C4-2B (cell line): ENCODE results near the gene RNF167.

Experiments
- H3K27ac ChIP-seq: fragments of 450-650 bp; 2 replicates; pipeline ENCODE4 v1.5.1; 2017
- ZFX ChIP-seq: fragments of 450-650 bp; IDR thresholded peaks from 2 replicates; pipeline ENCODE4 v1.6.1; 2017
- TF ChIP-seq, protein P1 (sequence below): fragments of 450-650 bp; conservative IDR thresholded peaks from 2 replicates; pipeline ENCODE4 v1.5.1; 2017; ENCODE audit warnings: mild to moderate bottlenecking

The RNF167 gene

DNA sequence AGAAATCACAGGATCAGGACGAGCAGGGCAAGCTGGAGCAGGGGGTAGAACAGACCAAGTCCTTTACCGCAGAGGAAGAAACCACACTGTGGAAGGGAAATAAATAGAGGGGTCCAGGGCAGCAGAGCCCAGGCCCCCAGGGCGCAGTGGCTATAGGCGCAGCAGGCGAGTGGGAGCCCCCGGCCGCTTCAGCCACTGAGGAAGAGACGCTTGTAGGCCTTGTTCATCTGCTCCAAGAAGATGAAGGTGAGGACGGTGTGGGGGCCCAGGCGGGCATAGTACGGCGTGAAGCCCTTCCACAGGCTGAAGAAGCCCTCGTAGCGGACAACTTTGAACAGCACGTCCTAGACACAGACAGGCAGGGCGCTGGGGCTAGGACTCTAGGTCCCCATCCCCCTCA, 2.5 kb upstream of the RNF167 start:
- no peak for TF ChIP-seq ZFX
- TF ChIP-seq, protein P1, sequence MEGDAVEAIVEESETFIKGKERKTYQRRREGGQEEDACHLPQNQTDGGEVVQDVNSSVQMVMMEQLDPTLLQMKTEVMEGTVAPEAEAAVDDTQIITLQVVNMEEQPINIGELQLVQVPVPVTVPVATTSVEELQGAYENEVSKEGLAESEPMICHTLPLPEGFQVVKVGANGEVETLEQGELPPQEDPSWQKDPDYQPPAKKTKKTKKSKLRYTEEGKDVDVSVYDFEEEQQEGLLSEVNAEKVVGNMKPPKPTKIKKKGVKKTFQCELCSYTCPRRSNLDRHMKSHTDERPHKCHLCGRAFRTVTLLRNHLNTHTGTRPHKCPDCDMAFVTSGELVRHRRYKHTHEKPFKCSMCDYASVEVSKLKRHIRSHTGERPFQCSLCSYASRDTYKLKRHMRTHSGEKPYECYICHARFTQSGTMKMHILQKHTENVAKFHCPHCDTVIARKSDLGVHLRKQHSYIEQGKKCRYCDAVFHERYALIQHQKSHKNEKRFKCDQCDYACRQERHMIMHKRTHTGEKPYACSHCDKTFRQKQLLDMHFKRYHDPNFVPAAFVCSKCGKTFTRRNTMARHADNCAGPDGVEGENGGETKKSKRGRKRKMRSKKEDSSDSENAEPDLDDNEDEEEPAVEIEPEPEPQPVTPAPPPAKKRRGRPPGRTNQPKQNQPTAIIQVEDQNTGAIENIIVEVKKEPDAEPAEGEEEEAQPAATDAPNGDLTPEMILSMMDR, result no peak
- no peak overlapping the region for H3K27ac ChIP-seq

GRCh38 chr17:4938069-4938491, 2.0 kb upstream of the RNF167 start:
- peak overlapping the region; percentile 97 for H3K27ac ChIP-seq
- TF ChIP-seq, protein P1, result no peak

GRCh38 chr17:4938688-4939545, 1.2 kb upstream of the RNF167 start:
- peak overlapping the region; percentile 97 for H3K27ac ChIP-seq
- TF ChIP-seq, protein P1, result no peak
- TF ChIP-seq ZFX, result no peak

DNA sequence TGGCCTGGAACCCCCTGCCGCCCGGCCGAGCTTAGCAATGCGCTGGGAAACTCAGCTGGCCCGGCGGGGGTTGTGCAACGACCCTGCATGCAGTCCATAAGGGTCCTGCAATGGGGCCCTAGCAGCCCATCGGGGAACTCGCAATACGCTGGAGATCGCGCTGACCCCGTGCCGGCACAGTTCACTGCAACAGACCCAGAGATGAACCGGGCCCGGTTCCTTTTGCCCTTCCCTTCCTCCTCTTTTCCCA, 597 bp upstream of the RNF167 start:
- H3K27ac ChIP-seq, result peak overlapping the region; percentile 97
- TF ChIP-seq, protein P1, result no peak
- TF ChIP-seq ZFX, result peak; percentile 56; the same call in 1 of the 2 replicates

- peak overlapping the region; percentile 97 for H3K27ac ChIP-seq
- 0 out of 2 replicates have a peak, but pooled peaks have one; percentile 9 for TF ChIP-seq ZFX
- TF ChIP-seq, protein P1, result no peak
Measured at GRCh38 chr17:4940555-4941318, 669 bp downstream of the RNF167 start.

DNA sequence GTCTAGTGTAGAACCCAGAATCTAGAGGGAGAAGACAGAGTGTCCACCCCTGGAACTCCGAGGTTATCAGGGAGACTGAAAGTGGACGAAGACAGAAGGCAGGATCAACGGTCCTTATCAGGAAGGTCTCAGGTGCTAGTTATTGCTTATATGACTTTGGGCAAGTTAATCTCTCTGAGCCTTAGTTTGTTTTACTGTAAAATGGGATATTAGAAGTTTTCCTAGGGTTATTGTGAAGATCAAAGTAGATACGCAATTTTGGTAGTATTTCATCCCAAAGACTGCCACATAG, 1.2 kb downstream of the RNF167 start:
- peak overlapping the region; percentile 97 for H3K27ac ChIP-seq

More for the DNA sequence above, 1.2 kb downstream of the RNF167 start:
- TF ChIP-seq ZFX, result no peak
- TF ChIP-seq, protein P1, result no peak
